ENCODE results near the gene NINL.
"Not testable (repeated sequence)": the region's sequence is repeated elsewhere in the genome, so short reads cannot be mapped to it uniquely, and the experiment has no call there.

NINL gene

DNA sequence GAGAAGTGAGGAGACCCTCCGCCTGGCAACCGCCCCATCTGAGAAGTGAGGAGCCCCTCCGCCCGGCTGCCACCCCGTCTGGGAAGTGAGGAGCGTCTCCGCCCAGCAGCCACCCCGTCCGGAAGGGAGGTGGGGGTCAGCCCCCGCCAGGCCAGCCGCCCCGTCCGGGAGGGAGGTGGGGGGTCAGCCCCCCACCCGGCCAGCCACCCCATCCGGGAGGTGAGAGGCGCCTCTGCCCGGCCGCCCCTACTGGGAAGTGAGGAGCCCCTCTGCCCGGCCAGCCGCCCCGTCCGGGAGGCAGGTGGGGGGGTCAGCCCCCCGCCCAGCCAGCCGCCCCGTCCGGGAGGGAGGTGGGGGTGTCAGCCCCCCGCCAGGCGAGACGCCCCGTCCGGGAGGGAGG is 23.6 kb downstream of the NINL start:
- H3K4me1 ChIP-seq (ENCODE audit: control insufficient read depth, low read depth, low read length); H2BK5ac ChIP-seq (ENCODE audit: low read length); H3K36me3 ChIP-seq (ENCODE audit: control insufficient read depth, insufficient read depth, low read length); H3K27me3 ChIP-seq (ENCODE audit: insufficient read depth, low read length, poor library complexity); H3K23ac ChIP-seq (ENCODE audit: low read length); H3K27ac ChIP-seq (ENCODE audit: low read depth, low read length); H3K9ac ChIP-seq (ENCODE audit: low read length); H3K18ac ChIP-seq (ENCODE audit: low read length); H3K4ac ChIP-seq (ENCODE audit: low read depth, low read length); H3K56ac ChIP-seq (ENCODE audit: low read length); H2BK15ac ChIP-seq (replicated peaks; ENCODE audit: low read depth); H3K4me3 ChIP-seq (ENCODE audit: low read length); H3K79me1 ChIP-seq (ENCODE audit: low read length); H2AK5ac ChIP-seq (ENCODE audit: low read length); H4K8ac ChIP-seq (ENCODE audit: low read depth, low read length); H2BK120ac ChIP-seq (ENCODE audit: low read depth, low read length); H4K5ac ChIP-seq (ENCODE audit: low read length); DNase-seq; H3K4me2 ChIP-seq (ENCODE audit: low read length): not testable (repeated sequence)
- WGBS (ENCODE audit: extremely low coverage, insufficient coverage, low lambda C conversion rate): no CpG with 5 or more reads among the region's 31 CpGs
- H3K79me2 ChIP-seq (ENCODE audit: control insufficient read depth, insufficient read depth, low read length): peaks cover 28% of the 10 kb centered on the region

DNA sequence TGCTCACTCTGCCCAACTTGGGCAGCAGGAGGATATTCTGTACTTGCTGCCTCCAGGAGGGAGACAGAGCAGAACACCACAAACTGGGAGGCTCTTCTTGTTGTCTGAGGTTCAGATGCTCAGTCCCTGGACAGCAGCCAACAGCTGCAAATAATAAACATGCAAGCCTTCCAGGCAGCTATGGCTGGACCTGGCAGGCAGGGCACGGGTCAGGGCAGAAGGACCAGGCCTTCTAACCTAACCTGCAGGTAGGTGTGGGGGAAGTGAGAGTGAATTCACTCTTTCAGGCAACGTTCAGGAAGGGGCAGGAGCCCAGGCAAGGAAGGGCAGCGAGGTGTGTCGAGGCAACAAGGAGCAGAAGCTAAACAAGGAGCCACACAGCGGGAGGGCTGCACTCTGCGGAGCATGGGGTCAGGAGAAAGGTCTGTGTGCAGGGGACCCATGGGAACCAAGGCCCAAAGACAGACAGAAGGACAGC is 31.5 kb downstream of the NINL start:
- Histone ChIP-seq H3K9ac (ENCODE audit: low read length) (no peak overlapping the region), H3K18ac (ENCODE audit: low read length) (no peak overlapping the region), H3K56ac (ENCODE audit: low read length) (no peak overlapping the region), H3K36me3 (ENCODE audit: control insufficient read depth, insufficient read depth, low read length) (no peaks in the 10 kb centered on the region), H2BK15ac (replicated peaks; ENCODE audit: low read depth) (no peak overlapping the region), H3K4ac (ENCODE audit: low read depth, low read length) (no peak overlapping the region), H3K4me1 (ENCODE audit: control insufficient read depth, low read depth, low read length) (peaks cover 15% of the 10 kb centered on the region), H2AK5ac (ENCODE audit: low read length) (no peak overlapping the region), H2BK120ac (ENCODE audit: low read depth, low read length) (no peak overlapping the region), H3K4me3 (ENCODE audit: low read length) (no peak overlapping the region), H4K8ac (ENCODE audit: low read depth, low read length) (no peak overlapping the region), H3K79me1 (ENCODE audit: low read length) (peaks cover 24% of the 10 kb centered on the region), H2BK5ac (ENCODE audit: low read length) (no peak overlapping the region), H3K79me2 (ENCODE audit: control insufficient read depth, insufficient read depth, low read length) (peaks cover 31% of the 10 kb centered on the region), H3K23ac (ENCODE audit: low read length) (no peak overlapping the region), H3K27ac (ENCODE audit: low read depth, low read length) (no peak overlapping the region), H4K5ac (ENCODE audit: low read length) (no peak overlapping the region), H3K4me2 (ENCODE audit: low read length) (no peak overlapping the region), H3K27me3 (ENCODE audit: insufficient read depth, low read length, poor library complexity) (no peaks in the 10 kb centered on the region)
- WGBS (ENCODE audit: extremely low coverage, insufficient coverage, low lambda C conversion rate): no CpG with 5 or more reads among the region's 6 CpGs
- no peak for DNase-seq

DNA sequence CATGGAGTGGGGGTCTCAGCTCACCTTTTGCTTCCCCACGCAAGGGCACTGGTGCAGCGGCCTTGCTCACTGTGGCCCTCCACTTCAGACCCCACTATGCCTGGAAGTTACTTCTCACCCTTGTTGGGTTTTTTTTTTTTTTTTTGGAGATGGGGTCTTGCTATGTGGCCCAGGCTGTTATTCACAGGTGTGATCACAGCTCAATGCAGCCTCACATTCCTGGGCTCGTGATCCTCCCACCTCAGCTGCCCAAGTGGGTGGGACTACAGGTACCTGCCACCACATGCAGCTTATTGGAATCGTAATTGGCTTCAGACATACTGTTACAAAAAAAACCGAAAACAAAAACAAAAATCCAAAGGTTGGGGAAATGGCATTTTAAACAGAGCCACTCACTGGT is 32.4 kb downstream of the NINL start:
- Histone ChIP-seq H4K8ac (ENCODE audit: low read depth, low read length) (no peak overlapping the region), H3K23ac (ENCODE audit: low read length) (no peak overlapping the region), H2AK5ac (ENCODE audit: low read length) (no peak overlapping the region), H3K27ac (ENCODE audit: low read depth, low read length) (no peak overlapping the region), H3K79me2 (ENCODE audit: control insufficient read depth, insufficient read depth, low read length) (peaks cover 36% of the 10 kb centered on the region), H3K36me3 (ENCODE audit: control insufficient read depth, insufficient read depth, low read length) (no peaks in the 10 kb centered on the region), H4K5ac (ENCODE audit: low read length) (no peak overlapping the region), H3K56ac (ENCODE audit: low read length) (peak overlapping the region; percentile 12), H3K4ac (ENCODE audit: low read depth, low read length) (no peak overlapping the region), H3K4me1 (ENCODE audit: control insufficient read depth, low read depth, low read length) (peaks cover 15% of the 10 kb centered on the region), H2BK15ac (replicated peaks; ENCODE audit: low read depth) (no peak overlapping the region), H2BK5ac (ENCODE audit: low read length) (no peak overlapping the region), H3K27me3 (ENCODE audit: insufficient read depth, low read length, poor library complexity) (no peaks in the 10 kb centered on the region), H3K18ac (ENCODE audit: low read length) (no peak overlapping the region), H3K79me1 (ENCODE audit: low read length) (peaks cover 32% of the 10 kb centered on the region), H2BK120ac (ENCODE audit: low read depth, low read length) (no peak overlapping the region), H3K4me2 (ENCODE audit: low read length) (no peak overlapping the region), H3K4me3 (ENCODE audit: low read length) (no peak overlapping the region), H3K9ac (ENCODE audit: low read length) (no peak overlapping the region)
- WGBS (ENCODE audit: extremely low coverage, insufficient coverage, low lambda C conversion rate): no CpG with 5 or more reads among the region's 5 CpGs
- no peak for DNase-seq

DNA sequence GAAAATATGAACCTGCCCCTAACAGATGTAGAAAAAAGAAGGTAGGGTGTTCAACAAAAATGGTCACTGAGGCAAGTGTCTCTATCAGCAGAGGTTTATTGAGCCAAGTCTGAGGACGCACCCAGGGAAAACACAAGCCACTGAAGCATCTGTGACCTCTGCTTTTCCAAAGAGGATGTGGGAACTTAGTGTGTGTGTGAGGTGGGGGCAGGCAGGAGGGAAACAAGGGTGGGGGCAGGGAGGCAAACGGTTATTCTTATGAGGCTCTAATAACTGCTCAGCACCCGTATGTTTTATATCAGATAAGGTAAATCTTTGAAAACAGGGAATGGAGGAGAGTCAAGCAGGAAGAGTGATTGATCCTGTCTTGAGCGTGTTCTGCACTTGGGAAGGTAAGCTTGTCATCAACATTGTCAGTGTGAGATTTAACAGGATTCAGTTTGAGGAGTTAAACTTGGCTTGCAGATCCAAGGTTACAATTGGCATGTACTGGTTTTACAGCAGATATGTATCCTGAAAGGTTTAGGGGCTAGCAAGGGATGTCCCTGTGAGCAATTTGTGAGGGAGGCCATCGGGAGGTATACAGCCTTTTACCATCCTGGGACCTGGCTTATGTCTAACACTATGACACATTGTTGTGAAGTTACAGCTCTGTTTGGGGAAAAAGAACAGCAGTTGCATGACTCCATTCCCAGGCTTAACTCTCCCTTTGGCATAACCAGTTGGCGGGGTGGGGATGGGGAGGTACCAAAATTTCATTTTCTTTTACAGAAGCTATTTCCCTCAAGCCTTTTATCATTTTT is 33.7 kb downstream of the NINL start:
- no peak overlapping the region for H2BK120ac ChIP-seq (ENCODE audit: low read depth, low read length)
- no peaks in the 10 kb centered on the region for H3K27me3 ChIP-seq (ENCODE audit: insufficient read depth, low read length, poor library complexity)
- H4K5ac ChIP-seq (ENCODE audit: low read length): no peak overlapping the region
- H3K4me1 ChIP-seq (ENCODE audit: control insufficient read depth, low read depth, low read length): peaks cover 18% of the 10 kb centered on the region
- H3K18ac ChIP-seq (ENCODE audit: low read length): no peak overlapping the region
- peaks cover 35% of the 10 kb centered on the region for H3K79me1 ChIP-seq (ENCODE audit: low read length)
- DNase-seq: no peak
- H3K36me3 ChIP-seq (ENCODE audit: control insufficient read depth, insufficient read depth, low read length): no peaks in the 10 kb centered on the region
- peak overlapping the region; percentile 11 for H3K9ac ChIP-seq (ENCODE audit: low read length)
- peak overlapping the region; percentile 20 for H3K27ac ChIP-seq (ENCODE audit: low read depth, low read length)
- H2AK5ac ChIP-seq (ENCODE audit: low read length): peak overlapping the region; percentile 39
- peak overlapping the region; percentile 21 for H2BK5ac ChIP-seq (ENCODE audit: low read length)
- peaks cover 38% of the 10 kb centered on the region for H3K79me2 ChIP-seq (ENCODE audit: control insufficient read depth, insufficient read depth, low read length)
- H3K4me3 ChIP-seq (ENCODE audit: low read length): no peak overlapping the region
- no peak overlapping the region for H4K8ac ChIP-seq (ENCODE audit: low read depth, low read length)
- peak overlapping the region; percentile 65 for H3K56ac ChIP-seq (ENCODE audit: low read length)
- H3K23ac ChIP-seq (ENCODE audit: low read length): no peak overlapping the region
- H3K4me2 ChIP-seq (ENCODE audit: low read length): no peak overlapping the region
- H3K4ac ChIP-seq (ENCODE audit: low read depth, low read length): no peak overlapping the region
- WGBS (ENCODE audit: extremely low coverage, insufficient coverage, low lambda C conversion rate): no CpG with 5 or more reads among the region's 6 CpGs
- no peak overlapping the region for H2BK15ac ChIP-seq (replicated peaks; ENCODE audit: low read depth)

DNA sequence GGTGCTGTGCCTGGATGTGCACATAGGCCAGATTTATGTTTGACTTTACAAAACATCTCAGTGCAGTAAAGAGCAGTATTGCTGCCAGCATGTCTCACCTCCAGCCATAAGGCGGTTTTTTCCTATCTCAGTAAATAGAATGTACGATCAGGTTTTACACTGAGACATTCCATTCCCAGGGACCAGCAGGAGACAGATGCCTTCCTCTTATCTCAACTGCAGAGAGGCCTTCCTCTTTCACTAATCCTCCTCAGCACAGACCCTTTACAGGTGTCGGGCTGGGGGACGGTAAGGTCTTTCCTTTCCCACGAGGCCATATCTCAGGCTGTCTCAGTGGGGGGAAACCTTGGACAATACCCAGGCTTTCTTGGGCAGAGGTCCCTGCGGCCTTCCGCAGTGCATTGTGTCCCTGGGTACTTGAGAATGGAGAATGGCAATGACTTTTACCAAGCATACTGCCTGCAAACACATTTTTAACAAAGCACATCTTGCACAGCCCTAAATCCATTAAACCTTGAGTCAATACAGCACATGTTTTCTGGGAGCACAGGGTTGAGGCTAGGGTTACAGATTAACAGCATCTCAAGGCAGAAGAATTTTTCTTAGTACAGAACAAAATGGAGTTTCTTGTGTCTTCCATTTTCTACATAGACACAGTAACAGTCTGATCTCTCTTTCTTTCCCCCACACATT is 34.5 kb downstream of the NINL start:
- not testable (repeated sequence) for H3K9ac ChIP-seq (ENCODE audit: low read length); H3K18ac ChIP-seq (ENCODE audit: low read length); H2BK5ac ChIP-seq (ENCODE audit: low read length); H2BK120ac ChIP-seq (ENCODE audit: low read depth, low read length); H3K4ac ChIP-seq (ENCODE audit: low read depth, low read length); H2AK5ac ChIP-seq (ENCODE audit: low read length); H3K27me3 ChIP-seq (ENCODE audit: insufficient read depth, low read length, poor library complexity); H3K23ac ChIP-seq (ENCODE audit: low read length); H2BK15ac ChIP-seq (replicated peaks; ENCODE audit: low read depth); H3K36me3 ChIP-seq (ENCODE audit: control insufficient read depth, insufficient read depth, low read length); H3K4me2 ChIP-seq (ENCODE audit: low read length); H4K8ac ChIP-seq (ENCODE audit: low read depth, low read length); H4K5ac ChIP-seq (ENCODE audit: low read length); H3K4me3 ChIP-seq (ENCODE audit: low read length)
- peak overlapping the region; percentile 86 for H3K27ac ChIP-seq (ENCODE audit: low read depth, low read length)
- H3K56ac ChIP-seq (ENCODE audit: low read length): peak overlapping the region; percentile 59
- WGBS (ENCODE audit: extremely low coverage, insufficient coverage, low lambda C conversion rate): no CpG with 5 or more reads among the region's 7 CpGs
- H3K79me2 ChIP-seq (ENCODE audit: control insufficient read depth, insufficient read depth, low read length): peaks cover 39% of the 10 kb centered on the region
- DNase-seq: peak; percentile 81
- peaks cover 22% of the 10 kb centered on the region for H3K4me1 ChIP-seq (ENCODE audit: control insufficient read depth, low read depth, low read length)
- peaks cover 36% of the 10 kb centered on the region for H3K79me1 ChIP-seq (ENCODE audit: low read length)

Data from mesendoderm (in vitro differentiated cells).